DND-41 (cell line): ENCODE data around the gene GRID2.

Experiments used
- ATAC-seq: fragments of 200-7000 bp; cut with Tn5 transposase; 3 replicates; pipeline ENCODE4 v1.9.1; 2021; ENCODE audit warnings: low read depth; ENCODE audit not compliant: insufficient read depth
- DNase-seq: peaks from one replicate; pipeline ENCODE4 v3.0.0-alpha.2; 2020
- H2AFZ ChIP-seq: 2 replicates; pipeline ENCODE4 v1.6.0; 2012; ENCODE audit warnings: low read depth, low read length
- H3K27ac ChIP-seq: 2 replicates; pipeline ENCODE4 v1.5.1; 2012; ENCODE audit warnings: low read length, inconsistent platforms
- H3K27me3 ChIP-seq: fragments of 200-600 bp; sonication (generic); 2 replicates; pipeline ENCODE4 v1.6.0; 2012; ENCODE audit warnings: low read length, mild to moderate bottlenecking, inconsistent platforms; ENCODE audit not compliant: insufficient read depth, poor library complexity
- H3K36me3 ChIP-seq: 2 replicates; pipeline ENCODE4 v1.5.1; 2012; ENCODE audit warnings: low read length, inconsistent platforms; ENCODE audit not compliant: insufficient read depth
- H3K4me1 ChIP-seq: 2 replicates; pipeline ENCODE4 v1.5.1; 2012; ENCODE audit warnings: mild to moderate bottlenecking, low read length; ENCODE audit not compliant: insufficient read depth
- H3K4me2 ChIP-seq: 2 replicates; pipeline ENCODE4 v1.6.0; 2012; ENCODE audit warnings: mild to moderate bottlenecking, moderate library complexity, low read length, inconsistent platforms; ENCODE audit not compliant: insufficient read depth
- H3K4me3 ChIP-seq, 2 experiments: fragments of 200-600 bp in 1 of 2; shearing (Covaris generic) in 1 of 2; 2 replicates each; pipeline ENCODE4 v1.5.1; 2012 to 2016; ENCODE audit warnings: inconsistent platforms in 2 of 2, low read length in 2 of 2, mild to moderate bottlenecking in 2 of 2, low read depth in 1 of 2, moderate library complexity in 1 of 2
- H3K79me2 ChIP-seq: 2 replicates; pipeline ENCODE4 v1.6.0; 2012; ENCODE audit warnings: low read length, inconsistent platforms; ENCODE audit not compliant: insufficient read depth
- H3K9ac ChIP-seq: 2 replicates; pipeline ENCODE4 v1.6.0; 2012; ENCODE audit warnings: low read depth, mild to moderate bottlenecking, inconsistent platforms, low read length, moderate library complexity
- H3K9me3 ChIP-seq: 2 replicates; pipeline ENCODE4 v1.5.1; 2012; ENCODE audit warnings: low read length, moderate library complexity, mild to moderate bottlenecking, inconsistent platforms; ENCODE audit not compliant: insufficient read depth, severe bottlenecking
- H4K20me1 ChIP-seq: 2 replicates; pipeline ENCODE4 v1.6.0; 2012; ENCODE audit warnings: low read length; ENCODE audit not compliant: insufficient read depth
- CTCF ChIP-seq: IDR thresholded peaks from 2 replicates; pipeline ENCODE4 v1.5.1; 2012; ENCODE audit warnings: borderline replicate concordance, low read length, moderate library complexity, mild to moderate bottlenecking; ENCODE audit not compliant: poor library complexity, severe bottlenecking; ENCODE audit errors: extremely low read depth
- EZH2 ChIP-seq: IDR thresholded peaks from 3 replicates; pipeline ENCODE4 v1.6.1; 2012; ENCODE audit warnings: borderline replicate concordance, low read depth, mild to moderate bottlenecking, moderate library complexity, low read length, inconsistent platforms; ENCODE audit not compliant: severe bottlenecking

GRID2 gene

GRCh38 chr4:93433840-93434239, 1130.1 kb downstream of the GRID2 start:
- Histone ChIP-seq H3K79me2 (no peaks in the 10 kb centered on the region), H3K9me3 (no peaks in the 10 kb centered on the region), H3K27me3 (no peaks in the 10 kb centered on the region), H3K27ac (no peak overlapping the region), H3K4me3 (no peak overlapping the region), H3K9ac (no peak overlapping the region), H4K20me1 (no peaks in the 10 kb centered on the region), H2AFZ (no peak overlapping the region), H3K4me1 (no peaks in the 10 kb centered on the region), H3K36me3 (no peaks in the 10 kb centered on the region), H3K4me2 (no peak overlapping the region)
- DNase-seq = no peak
- no peak for TF ChIP-seq CTCF
- no peak for TF ChIP-seq EZH2
- no peak for ATAC-seq

GRCh38 chr4:93436000-93436626, 1132.3 kb downstream of the GRID2 start:
- no peaks in the 10 kb centered on the region for H3K79me2 ChIP-seq
- H3K9me3 ChIP-seq = no peaks in the 10 kb centered on the region
- DNase-seq (no peak), ATAC-seq (no peak)
- H3K27me3 ChIP-seq = no peaks in the 10 kb centered on the region
- H2AFZ ChIP-seq = no peak overlapping the region
- H3K27ac ChIP-seq = no peak overlapping the region
- no peak overlapping the region for H3K9ac ChIP-seq
- H3K4me1 ChIP-seq = no peaks in the 10 kb centered on the region
- H3K4me3 ChIP-seq = no peak overlapping the region
- TF ChIP-seq EZH2 = no peak
- no peak for TF ChIP-seq CTCF
- H3K4me2 ChIP-seq = no peak overlapping the region
- H3K36me3 ChIP-seq = no peaks in the 10 kb centered on the region
- no peaks in the 10 kb centered on the region for H4K20me1 ChIP-seq

- no peaks in the 10 kb centered on the region for H3K36me3 ChIP-seq
- H3K9ac ChIP-seq = no peak overlapping the region
- H2AFZ ChIP-seq = no peak overlapping the region
- no peaks in the 10 kb centered on the region for H4K20me1 ChIP-seq
- H3K9me3 ChIP-seq = no peaks in the 10 kb centered on the region
- H3K4me3 ChIP-seq = no peak overlapping the region
- TF ChIP-seq EZH2 = no peak
- no peak for TF ChIP-seq CTCF
- H3K27ac ChIP-seq = no peak overlapping the region
- ATAC-seq = no peak
- H3K4me2 ChIP-seq = no peak overlapping the region
- no peaks in the 10 kb centered on the region for H3K79me2 ChIP-seq
- DNase-seq = no peak
- no peaks in the 10 kb centered on the region for H3K4me1 ChIP-seq
- no peaks in the 10 kb centered on the region for H3K27me3 ChIP-seq
These were observed 1134.2 kb downstream of the GRID2 start for GRCh38 chr4:93437991-93438390.
